ENCODE measurements around the gene COL8A2.
"Not testable (repeated sequence)": the region's sequence is repeated elsewhere in the genome, so short reads cannot be mapped to it uniquely, and the experiment has no call there.

COL8A2 gene

GRCh38 chr1:36125129-36125991 lies at the start of gene COL8A2:
TSS of gene COL8A2 (minus strand) at chr1:36125222. CDS start at chr1:36100242, 24,980 bp downstream.
- DNase-seq, result no peak

- no peak for DNase-seq
Observed at GRCh38 chr1:36174713-36175112, 49.7 kb upstream of the COL8A2 start.

GRCh38 chr1:36172983-36173382 lies 48.0 kb upstream of the COL8A2 start:
- no peak for DNase-seq

- DNase-seq, result no peak
Observed at GRCh38 chr1:36172017-36172747, 47.2 kb upstream of the COL8A2 start.

GRCh38 chr1:36170643-36171412 lies 45.8 kb upstream of the COL8A2 start:
- no peak for DNase-seq

- DNase-seq, result no peak
Observed at GRCh38 chr1:36168514-36168913, 43.5 kb upstream of the COL8A2 start.

GRCh38 chr1:36166938-36167905 lies 42.2 kb upstream of the COL8A2 start:
- no peak for DNase-seq

- DNase-seq, result no peak
Observed at GRCh38 chr1:36166136-36166535, 41.1 kb upstream of the COL8A2 start.

GRCh38 chr1:36165145-36165544 lies 40.1 kb upstream of the COL8A2 start:
- no peak for DNase-seq

- no peak for DNase-seq
Observed at GRCh38 chr1:36164361-36164760, 39.3 kb upstream of the COL8A2 start.

GRCh38 chr1:36163426-36163825 lies 38.4 kb upstream of the COL8A2 start:
- DNase-seq, result no peak

- no peak for DNase-seq
Observed at GRCh38 chr1:36162680-36163239, 37.7 kb upstream of the COL8A2 start.

- DNase-seq, result peak; percentile 38 to 45
Observed at GRCh38 chr1:36161641-36162531, 36.9 kb upstream of the COL8A2 start.

GRCh38 chr1:36160949-36161485 lies 36.0 kb upstream of the COL8A2 start:
- DNase-seq, result peak; percentile 22 to 38

- no peak for DNase-seq
Observed at GRCh38 chr1:36160388-36160948, 35.4 kb upstream of the COL8A2 start.

GRCh38 chr1:36159614-36160387 lies 34.8 kb upstream of the COL8A2 start:
- no peak for DNase-seq

GRCh38 chr1:36158827-36159252 lies 33.8 kb upstream of the COL8A2 start:
- DNase-seq, result not testable (repeated sequence)

- no peak for DNase-seq
Observed at GRCh38 chr1:36157973-36158826, 33.2 kb upstream of the COL8A2 start.
